HUES48 (cell line): ENCODE data around the gene COBLL1.

ENCODE experiments used
- H3K27ac ChIP-seq: one replicate; pipeline ENCODE4 v1.7.0; 2013; ENCODE audit warnings: low read depth, low read length, inconsistent platforms
- H3K27me3 ChIP-seq: 2 replicates; pipeline ENCODE4 v1.6.1; 2013; ENCODE audit warnings: mild to moderate bottlenecking, low read length; ENCODE audit not compliant: control insufficient read depth, insufficient read depth
- H3K36me3 ChIP-seq: 2 replicates; pipeline ENCODE4 v1.6.1; 2013; ENCODE audit warnings: low read length; ENCODE audit not compliant: control insufficient read depth, insufficient read depth
- H3K4me1 ChIP-seq: 2 replicates; pipeline ENCODE4 v1.6.1; 2013; ENCODE audit warnings: mild to moderate bottlenecking, low read length; ENCODE audit not compliant: control insufficient read depth, insufficient read depth
- H3K4me3 ChIP-seq: 2 replicates; pipeline ENCODE4 v1.5.1; 2013; ENCODE audit warnings: mild to moderate bottlenecking, low read depth, low read length
- H3K9ac ChIP-seq: 2 replicates; pipeline ENCODE4 v1.6.1; 2013; ENCODE audit warnings: mild to moderate bottlenecking, low read depth, low read length, moderate library complexity
- H3K9me3 ChIP-seq: 2 replicates; pipeline ENCODE4 v1.6.1; 2013; ENCODE audit warnings: low read length; ENCODE audit not compliant: control insufficient read depth, insufficient read depth

Gene COBLL1

GRCh38 chr2:164850235-164850634, 8.6 kb upstream of the COBLL1 start:
- H3K4me1 ChIP-seq, result no peaks in the 10 kb centered on the region
- H3K36me3 ChIP-seq, result no peaks in the 10 kb centered on the region
- no peak overlapping the region for H3K9ac ChIP-seq
- no peak overlapping the region for H3K4me3 ChIP-seq
- no peak overlapping the region for H3K27ac ChIP-seq
- no peaks in the 10 kb centered on the region for H3K9me3 ChIP-seq
- no peaks in the 10 kb centered on the region for H3K27me3 ChIP-seq

GRCh38 chr2:164849506-164849905, 7.9 kb upstream of the COBLL1 start:
- Histone ChIP-seq H3K27ac (no peak overlapping the region), H3K4me3 (no peak overlapping the region), H3K4me1 (no peaks in the 10 kb centered on the region)

GRCh38 chr2:164847981-164848741, 6.5 kb upstream of the COBLL1 start:
- H3K27ac ChIP-seq, result no peak overlapping the region

More at GRCh38 chr2:164849506-164849905, 7.9 kb upstream of the COBLL1 start:
- H3K9me3 ChIP-seq, result no peaks in the 10 kb centered on the region
- no peaks in the 10 kb centered on the region for H3K36me3 ChIP-seq
- H3K9ac ChIP-seq, result no peak overlapping the region
- H3K27me3 ChIP-seq, result no peaks in the 10 kb centered on the region

GRCh38 chr2:164847291-164847690, 5.7 kb upstream of the COBLL1 start:
- no peak overlapping the region for H3K27ac ChIP-seq
- H3K4me3 ChIP-seq, result no peak overlapping the region
- no peak overlapping the region for H3K9ac ChIP-seq
- H3K4me1 ChIP-seq, result peaks cover 10% of the 10 kb centered on the region; the same call in 1 of the 2 replicates
- H3K9me3 ChIP-seq, result no peaks in the 10 kb centered on the region
- H3K36me3 ChIP-seq, result no peaks in the 10 kb centered on the region
- no peaks in the 10 kb centered on the region for H3K27me3 ChIP-seq

More at GRCh38 chr2:164847981-164848741, 6.5 kb upstream of the COBLL1 start:
- no peaks in the 10 kb centered on the region for H3K36me3 ChIP-seq
- no peaks in the 10 kb centered on the region for H3K27me3 ChIP-seq
- H3K9ac ChIP-seq, result no peak overlapping the region
- no peak overlapping the region for H3K4me3 ChIP-seq
- no peaks in the 10 kb centered on the region for H3K9me3 ChIP-seq
- peaks cover 5% of the 10 kb centered on the region; the same call in 1 of the 2 replicates for H3K4me1 ChIP-seq

- no peak overlapping the region for H3K9ac ChIP-seq
- peaks cover 10% of the 10 kb centered on the region; the same call in 1 of the 2 replicates for H3K4me1 ChIP-seq
- no peaks in the 10 kb centered on the region for H3K36me3 ChIP-seq
- no peak overlapping the region for H3K4me3 ChIP-seq
- no peak overlapping the region for H3K27ac ChIP-seq
- H3K9me3 ChIP-seq, result no peaks in the 10 kb centered on the region
- no peaks in the 10 kb centered on the region for H3K27me3 ChIP-seq
Measured at GRCh38 chr2:164846276-164846675, 4.7 kb upstream of the COBLL1 start.

- H3K36me3 ChIP-seq, result no peaks in the 10 kb centered on the region
- no peaks in the 10 kb centered on the region for H3K9me3 ChIP-seq
- H3K27me3 ChIP-seq, result peaks cover 11% of the 10 kb centered on the region
- no peak overlapping the region for H3K27ac ChIP-seq
- H3K4me3 ChIP-seq, result no peak overlapping the region
- H3K9ac ChIP-seq, result no peak overlapping the region
- H3K4me1 ChIP-seq, result peaks cover 17% of the 10 kb centered on the region
Measured at GRCh38 chr2:164843346-164843911, 1.8 kb upstream of the COBLL1 start.

- Histone ChIP-seq H3K27ac (no peak overlapping the region), H3K9ac (no peak overlapping the region), H3K9me3 (no peaks in the 10 kb centered on the region), H3K27me3 (peaks cover 11% of the 10 kb centered on the region), H3K4me1 (peaks cover 17% of the 10 kb centered on the region), H3K4me3 (peak overlapping the region; percentile 91), H3K36me3 (no peaks in the 10 kb centered on the region)
Measured at GRCh38 chr2:164842624-164842966, 972 bp upstream of the COBLL1 start.

GRCh38 chr2:164840930-164841718, 499 bp downstream of the COBLL1 start:
- peak overlapping the region; percentile 75 for H3K9ac ChIP-seq
- H3K27me3 ChIP-seq, result peaks cover 11% of the 10 kb centered on the region
- H3K4me1 ChIP-seq, result peaks cover 17% of the 10 kb centered on the region

GRCh38 chr2:164840458-164840929, 1.1 kb downstream of the COBLL1 start:
- Histone ChIP-seq H3K9ac (peak overlapping the region; percentile 30; the same call in 1 of the 2 replicates), H3K36me3 (no peaks in the 10 kb centered on the region), H3K27ac (no peak overlapping the region), H3K27me3 (peaks cover 11% of the 10 kb centered on the region), H3K9me3 (no peaks in the 10 kb centered on the region), H3K4me1 (peaks cover 17% of the 10 kb centered on the region), H3K4me3 (peak overlapping the region; percentile 91)

More at GRCh38 chr2:164840930-164841718, 499 bp downstream of the COBLL1 start:
- Histone ChIP-seq H3K36me3 (no peaks in the 10 kb centered on the region), H3K9me3 (no peaks in the 10 kb centered on the region), H3K27ac (peak overlapping the region; percentile 78), H3K4me3 (peak overlapping the region; percentile 91)

- Histone ChIP-seq H3K9ac (no peak overlapping the region), H3K27me3 (peaks cover 11% of the 10 kb centered on the region), H3K4me1 (peaks cover 17% of the 10 kb centered on the region), H3K9me3 (no peaks in the 10 kb centered on the region), H3K27ac (no peak overlapping the region), H3K4me3 (peak overlapping the region; percentile 91), H3K36me3 (no peaks in the 10 kb centered on the region)
Measured at GRCh38 chr2:164839914-164840457, 1.6 kb downstream of the COBLL1 start.
